Left ventricle myocardium inferior (tissue), 1 donor: ENCODE results near the gene PRXL2A. TPM values are rescaled to one million over a fixed set of nuclear protein-coding genes. Genes with fewer than 3 reads are reported as not detected.

Experiments used
- DNase-seq: peaks from one replicate; pipeline ENCODE4 v3.0.0-alpha.2; 2020
- H3K27ac ChIP-seq: fragments of 200-600 bp; replicated peaks from 2 replicates; pipeline ENCODE4 v1.8.0; 2021
- H3K27me3 ChIP-seq: fragments of 200-600 bp; 2 replicates; pipeline ENCODE4 v1.8.0; 2021; ENCODE audit warnings: low read depth
- H3K36me3 ChIP-seq: fragments of 200-600 bp; 2 replicates; pipeline ENCODE4 v1.8.0; 2021
- H3K4me1 ChIP-seq: fragments of 200-600 bp; 2 replicates; pipeline ENCODE4 v1.8.0; 2021
- H3K4me3 ChIP-seq: fragments of 200-600 bp; 2 replicates; pipeline ENCODE4 v1.8.0; 2021; ENCODE audit warnings: mild to moderate bottlenecking, moderate library complexity
- H3K9me3 ChIP-seq: fragments of 200-600 bp; replicated peaks from 2 replicates; pipeline ENCODE4 v1.8.0; 2021
- intact Hi-C: fragments of 100-400 bp; cut with micrococcal nuclease; formaldehyde crosslinking; loops from one replicate; pipeline ENCODE4 v1.11.0; 2022
- total RNA-seq: library from RNA; stranded (reverse); fragmentation: NEBNext Ultra II Directional; extraction: Animal tissue kit (Norgen Biotek cat#: 25700); gene quantifications from one replicate; pipeline ENCODE4 v1.2.1, GENCODE V29; 2021
- TF ChIP-seq, protein P1 (sequence below): fragments of 200-600 bp; IDR thresholded peaks from 2 replicates; pipeline ENCODE4 v1.8.0; 2021; ENCODE audit warnings: antibody characterized with exemption, mild to moderate bottlenecking, borderline replicate concordance
- donor health status: DM: no; HTN: yes; CAD: no; lungs with severe emphysema.

The PRXL2A gene
- total RNA-seq, 1 donor from 2014 or later = 101 TPM

- Histone ChIP-seq H3K27me3 (no peaks in the 10 kb centered on the region), H3K4me3 (no peak overlapping the region), H3K4me1 (no peaks in the 10 kb centered on the region), H3K27ac (no peak overlapping the region), H3K9me3 (no peaks in the 10 kb centered on the region), H3K36me3 (peaks cover 22% of the 10 kb centered on the region)
- DNase-seq = no peak
- intact Hi-C loops = no loop called here
- TF ChIP-seq, protein P1, sequence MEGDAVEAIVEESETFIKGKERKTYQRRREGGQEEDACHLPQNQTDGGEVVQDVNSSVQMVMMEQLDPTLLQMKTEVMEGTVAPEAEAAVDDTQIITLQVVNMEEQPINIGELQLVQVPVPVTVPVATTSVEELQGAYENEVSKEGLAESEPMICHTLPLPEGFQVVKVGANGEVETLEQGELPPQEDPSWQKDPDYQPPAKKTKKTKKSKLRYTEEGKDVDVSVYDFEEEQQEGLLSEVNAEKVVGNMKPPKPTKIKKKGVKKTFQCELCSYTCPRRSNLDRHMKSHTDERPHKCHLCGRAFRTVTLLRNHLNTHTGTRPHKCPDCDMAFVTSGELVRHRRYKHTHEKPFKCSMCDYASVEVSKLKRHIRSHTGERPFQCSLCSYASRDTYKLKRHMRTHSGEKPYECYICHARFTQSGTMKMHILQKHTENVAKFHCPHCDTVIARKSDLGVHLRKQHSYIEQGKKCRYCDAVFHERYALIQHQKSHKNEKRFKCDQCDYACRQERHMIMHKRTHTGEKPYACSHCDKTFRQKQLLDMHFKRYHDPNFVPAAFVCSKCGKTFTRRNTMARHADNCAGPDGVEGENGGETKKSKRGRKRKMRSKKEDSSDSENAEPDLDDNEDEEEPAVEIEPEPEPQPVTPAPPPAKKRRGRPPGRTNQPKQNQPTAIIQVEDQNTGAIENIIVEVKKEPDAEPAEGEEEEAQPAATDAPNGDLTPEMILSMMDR = no peak
These were observed 28.2 kb downstream of the PRXL2A start for GRCh38 chr10:80436446-80437098.

DNA sequence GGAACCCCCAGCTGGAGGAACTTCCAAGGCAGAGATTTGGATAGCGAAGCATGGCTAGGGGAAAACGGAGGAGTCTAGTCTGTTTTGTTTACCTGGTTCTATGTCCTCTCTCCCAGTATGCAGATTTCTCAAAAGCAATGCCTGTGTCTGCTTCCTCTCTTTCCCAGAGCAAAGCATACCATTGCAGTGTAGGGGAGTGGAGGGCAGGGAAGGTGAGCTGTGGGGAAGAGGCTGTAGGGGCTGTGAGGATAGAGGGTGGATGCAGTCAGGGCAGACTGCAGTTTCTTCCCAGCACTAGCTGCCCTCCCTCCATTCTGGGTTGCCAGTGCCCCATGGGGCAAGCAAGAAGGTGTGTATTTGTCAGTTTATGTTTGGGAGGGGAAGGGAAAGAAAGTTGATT lies 28.9 kb downstream of the PRXL2A start:
- Histone ChIP-seq H3K36me3 (peaks cover 16% of the 10 kb centered on the region), H3K27ac (no peak overlapping the region), H3K4me3 (no peak overlapping the region), H3K4me1 (no peaks in the 10 kb centered on the region), H3K9me3 (no peaks in the 10 kb centered on the region), H3K27me3 (no peaks in the 10 kb centered on the region)
- TF ChIP-seq, protein P1 = no peak
- intact Hi-C loops = no loop called here
- no peak for DNase-seq

- no peak overlapping the region for H3K4me3 ChIP-seq
- no peaks in the 10 kb centered on the region for H3K27me3 ChIP-seq
- H3K36me3 ChIP-seq = no peaks in the 10 kb centered on the region
- intact Hi-C loops = loop anchor here (5.0 kb wide), 1 partner anchor 65 kb away; no protein-coding TSS in a partner anchor
- TF ChIP-seq, protein P1 = no peak
- no peak overlapping the region for H3K27ac ChIP-seq
- no peaks in the 10 kb centered on the region for H3K9me3 ChIP-seq
- no peak for DNase-seq
- H3K4me1 ChIP-seq = peaks cover 28% of the 10 kb centered on the region
These were observed 33.5 kb downstream of the PRXL2A start for GRCh38 chr10:80441831-80442230.

DNA sequence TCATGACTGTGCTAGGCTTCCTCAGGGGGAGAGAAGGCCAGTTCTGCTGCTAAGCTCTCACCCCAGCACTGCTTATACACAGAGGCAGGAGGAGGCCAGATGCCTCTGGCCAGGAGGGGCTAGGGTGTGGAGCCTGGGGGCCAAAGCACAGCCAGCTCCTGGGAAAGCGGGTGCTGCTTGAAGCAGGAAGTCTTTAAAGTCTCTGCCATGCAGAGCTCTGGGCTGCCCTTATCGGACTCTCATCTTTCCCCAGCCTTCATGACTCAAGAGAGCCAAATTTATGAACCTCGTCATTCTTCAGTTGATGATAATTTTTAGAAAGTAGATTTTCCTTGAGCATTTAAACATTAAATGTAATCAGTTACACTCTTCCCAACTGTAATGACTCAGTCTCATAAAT lies 34.5 kb downstream of the PRXL2A start:
- DNase-seq = no peak
- H3K27ac ChIP-seq = peak overlapping the region; percentile 20
- no peaks in the 10 kb centered on the region for H3K36me3 ChIP-seq
- no peaks in the 10 kb centered on the region for H3K27me3 ChIP-seq
- peaks cover 28% of the 10 kb centered on the region for H3K4me1 ChIP-seq
- intact Hi-C loops = loop anchor here (5.0 kb wide), 1 partner anchor 64 kb away; no protein-coding TSS in a partner anchor
- TF ChIP-seq, protein P1 = no peak
- H3K9me3 ChIP-seq = no peaks in the 10 kb centered on the region
- no peak overlapping the region for H3K4me3 ChIP-seq

- H3K36me3 ChIP-seq = no peaks in the 10 kb centered on the region
- H3K4me1 ChIP-seq = peaks cover 28% of the 10 kb centered on the region
- intact Hi-C loops = loop anchor here (5.0 kb wide), 1 partner anchor 64 kb away; no protein-coding TSS in a partner anchor
- no peak overlapping the region for H3K4me3 ChIP-seq
- no peak for DNase-seq
- H3K27ac ChIP-seq = peak overlapping the region; percentile 45
- TF ChIP-seq, protein P1 = peak; percentile 67
- no peaks in the 10 kb centered on the region for H3K9me3 ChIP-seq
- H3K27me3 ChIP-seq = no peaks in the 10 kb centered on the region
These were observed 35.2 kb downstream of the PRXL2A start for GRCh38 chr10:80443531-80443974.
